HEK293 (cell line): Measurements from ENCODE around the gene TNNC2.

Experiments
- CTCF ChIP-seq: fragments of 450-650 bp; formaldehyde crosslinking; IDR thresholded peaks from 2 replicates; pipeline ENCODE4 v1.5.1; 2016; ENCODE audit warnings: missing biosample characterization, missing genetic modification characterization
- ZFP37 ChIP-seq: fragments of 450-650 bp; formaldehyde crosslinking; IDR thresholded peaks from 2 replicates; pipeline ENCODE4 v1.5.1; 2016; ENCODE audit warnings: missing biosample characterization, missing genetic modification characterization
- ZNF157 ChIP-seq: fragments of 450-650 bp; formaldehyde crosslinking; IDR thresholded peaks from 2 replicates; pipeline ENCODE4 v1.5.1; 2016; ENCODE audit warnings: missing biosample characterization, missing genetic modification characterization
- ZNF48 ChIP-seq: fragments of 450-650 bp; formaldehyde crosslinking; IDR thresholded peaks from 2 replicates; pipeline ENCODE4 v1.5.1; 2016; ENCODE audit warnings: missing biosample characterization, missing genetic modification characterization
- ZSCAN5A ChIP-seq: fragments of 450-650 bp; formaldehyde crosslinking; IDR thresholded peaks from 2 replicates; pipeline ENCODE4 v1.5.1; 2016; ENCODE audit warnings: missing biosample characterization, missing genetic modification characterization

- TF ChIP-seq CTCF (tag by site-specific recombination) (no peak), ZNF157 (tag by site-specific recombination) (no peak), ZSCAN5A (tag by site-specific recombination) (no peak), ZFP37 (no peak), ZNF48 (no peak)
Measured at GRCh38 chr20:45859916-45860315, 32.8 kb upstream of the TNNC2 start.
